Measurements from ENCODE around the gene LRIG3. TPM values are rescaled to one million over a fixed set of nuclear protein-coding genes. Genes with fewer than 3 reads are reported as not detected.

LRIG3 gene
- total RNA-seq, 4 donors from 2014 or later, result 32.1 to 124 (median 42.4) TPM

GRCh38 chr12:58888131-58888783, 32.0 kb downstream of the LRIG3 start:
- 21 to 34% methylated on average over 4 of the region's 4 CpGs for WGBS, 2 donors
- intact Hi-C loops (cut with DNase I), result no loop called here
- Histone ChIP-seq H3K4me3 (no peak overlapping the region), H3K9me3 (no peaks in the 10 kb centered on the region), H3K4me1 (peaks cover 12 to 100% (median 40%) of the 10 kb centered on the region in 3 donors), H3K36me3 (peaks cover 0 to 66% (median 0%) of the 10 kb centered on the region in 3 donors), H3K27me3 (no peaks in the 10 kb centered on the region), H3K27ac (peak overlapping the region in 3 of 4 donors; percentile 39 to 81 (median 74))
- no peak for DNase-seq
- TF ChIP-seq POLR2A (IDR thresholded peaks at IDR 0.05) (no peak), CTCF (IDR thresholded peaks at IDR 0.05) (no peak)

GRCh38 chr12:58887068-58887467, 33.2 kb downstream of the LRIG3 start:
- 52 to 63% methylated on average over 6 of the region's 6 CpGs for WGBS, 2 donors
- Histone ChIP-seq H3K4me1 (peaks cover 4 to 93% (median 36%) of the 10 kb centered on the region in 3 donors), H3K4me3 (no peak overlapping the region), H3K36me3 (peaks cover 0 to 78% (median 0%) of the 10 kb centered on the region in 3 donors), H3K9me3 (no peaks in the 10 kb centered on the region), H3K27ac (peak overlapping the region; percentile 67 to 81 (median 73)), H3K27me3 (no peaks in the 10 kb centered on the region)
- no peak for DNase-seq
- intact Hi-C loops (cut with DNase I), result no loop called here
- TF ChIP-seq CTCF (IDR thresholded peaks at IDR 0.05) (no peak), POLR2A (IDR thresholded peaks at IDR 0.05) (no peak)

DNA sequence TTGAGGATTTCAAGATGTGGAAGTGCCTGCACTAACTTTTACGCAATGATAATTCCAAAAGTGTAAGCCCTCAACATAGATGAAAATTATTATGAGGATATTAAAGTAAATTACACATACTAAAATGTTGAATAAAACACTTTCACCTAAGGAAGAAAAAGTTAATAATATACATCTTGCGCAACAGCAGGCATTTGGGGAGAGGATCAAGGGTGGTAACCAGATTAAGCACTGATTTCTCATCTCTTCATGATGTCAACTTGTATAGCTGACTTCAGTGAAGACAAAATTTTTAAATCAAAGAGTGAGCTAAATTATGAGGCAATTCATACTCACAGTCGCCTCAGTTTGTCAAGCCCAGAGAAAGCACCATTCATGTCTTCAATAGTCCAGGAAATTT, 33.8 kb downstream of the LRIG3 start:
- Histone ChIP-seq H3K27me3 (no peaks in the 10 kb centered on the region), H3K36me3 (peaks cover 0 to 84% (median 0%) of the 10 kb centered on the region in 3 donors), H3K4me3 (no peak overlapping the region), H3K9me3 (no peaks in the 10 kb centered on the region), H3K27ac (peak overlapping the region; percentile 67 to 81 (median 73)), H3K4me1 (peaks cover 4 to 93% (median 34%) of the 10 kb centered on the region in 3 donors)
- DNase-seq, result no peak
- 82 to 85% methylated on average over 3 of the region's 3 CpGs for WGBS, 2 donors
- no peak for TF ChIP-seq POLR2A (IDR thresholded peaks at IDR 0.05)
- no peak for TF ChIP-seq CTCF (IDR thresholded peaks at IDR 0.05)
- intact Hi-C loops (cut with DNase I), result no loop called here

DNA sequence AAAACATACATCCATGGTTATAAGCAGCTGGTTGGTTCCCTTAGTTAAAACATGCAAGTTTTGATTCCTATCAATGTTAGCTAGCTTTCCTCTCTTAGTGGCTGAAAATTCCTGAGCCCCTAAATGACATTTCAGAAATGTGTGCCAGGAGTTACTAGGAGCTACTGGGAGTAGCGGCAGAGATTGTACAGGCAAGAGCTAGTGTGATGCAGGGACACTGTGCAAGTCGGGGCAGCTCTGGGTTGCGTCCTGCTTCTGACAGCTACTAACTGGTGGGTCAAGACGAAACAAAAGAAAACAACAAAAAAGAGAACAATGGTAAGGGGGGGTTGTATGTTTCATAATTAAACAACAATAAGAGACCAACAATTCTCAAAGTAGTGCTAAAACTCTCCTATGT, 35.4 kb downstream of the LRIG3 start:
- no peak overlapping the region for H3K4me3 ChIP-seq
- peaks cover 4 to 88% (median 34%) of the 10 kb centered on the region in 3 donors for H3K4me1 ChIP-seq
- H3K9me3 ChIP-seq, result no peaks in the 10 kb centered on the region
- H3K27me3 ChIP-seq, result no peaks in the 10 kb centered on the region
- peaks cover 0 to 92% (median 6%) of the 10 kb centered on the region in 3 donors for H3K36me3 ChIP-seq
- intact Hi-C loops (cut with DNase I), result no loop called here
- 41 to 47% methylated on average over 4 of the region's 4 CpGs for WGBS, 2 donors
- TF ChIP-seq CTCF (IDR thresholded peaks at IDR 0.05), result no peak
- no peak for TF ChIP-seq POLR2A (IDR thresholded peaks at IDR 0.05)
- H3K27ac ChIP-seq, result peak overlapping the region in 2 of 4 donors; percentile 53 to 81
- DNase-seq, result no peak

DNA sequence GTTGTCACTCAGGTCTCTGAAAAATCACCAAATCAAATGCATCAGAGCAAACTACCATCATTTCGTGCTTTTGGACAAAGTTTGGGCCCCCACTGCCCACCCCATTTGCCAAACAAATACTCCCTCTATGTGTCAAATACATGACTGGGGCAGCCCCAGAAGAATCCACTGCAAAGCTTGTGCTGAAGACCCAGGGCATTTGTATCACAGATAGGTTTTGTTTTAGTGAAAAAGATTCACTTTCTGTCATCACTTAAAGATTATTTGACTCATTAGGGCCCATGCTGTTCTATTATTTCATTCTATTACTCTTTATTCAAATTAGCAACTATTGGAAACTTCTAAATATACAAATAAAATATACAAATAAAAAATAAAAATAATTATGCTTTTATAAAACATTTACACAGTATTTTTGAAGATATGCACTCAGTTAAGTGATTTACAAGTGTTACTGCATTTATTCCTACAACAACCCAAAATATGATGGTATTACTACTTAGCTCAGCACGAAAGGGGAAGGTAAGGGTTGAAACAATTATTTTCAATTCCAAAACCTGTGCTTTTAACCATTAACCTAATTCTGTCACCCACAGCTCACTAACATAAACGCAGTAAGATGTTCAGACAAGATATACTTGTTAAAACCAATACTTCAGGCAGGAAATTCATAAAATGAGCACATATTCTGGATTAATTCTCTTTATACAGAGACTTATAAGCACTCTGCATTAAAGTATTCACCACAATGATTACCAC, 36.5 kb downstream of the LRIG3 start:
- Histone ChIP-seq H3K4me3 (no peak overlapping the region), H3K9me3 (no peaks in the 10 kb centered on the region), H3K27me3 (no peaks in the 10 kb centered on the region), H3K36me3 (peaks cover 0 to 92% (median 13%) of the 10 kb centered on the region in 3 donors), H3K27ac (peak overlapping the region in 2 of 4 donors; percentile 53 to 81), H3K4me1 (peaks cover 4 to 76% (median 28%) of the 10 kb centered on the region in 3 donors)
- DNase-seq, result no peak
- TF ChIP-seq CTCF (IDR thresholded peaks at IDR 0.05), result no peak
- no peak for TF ChIP-seq POLR2A (IDR thresholded peaks at IDR 0.05)
- intact Hi-C loops (cut with DNase I), result no loop called here
- 68 to 69% methylated on average over 3 of the region's 3 CpGs for WGBS, 2 donors

Data from esophagus squamous epithelium (tissue), 5 donors.